NCI-H510A (cell line): Measurements from ENCODE around the gene WFS1.

ENCODE experiments used
- DNase-seq: peaks from one replicate; lab custom pipeline; 2025; lab: John Stamatoyannopoulos, UW

WFS1 gene

GRCh38 chr4:6298852-6299251, 29.2 kb downstream of the WFS1 start:
- DNase-seq = no peak

GRCh38 chr4:6299875-6300274, 30.2 kb downstream of the WFS1 start:
- DNase-seq = no peak

- DNase-seq = no peak
Observed at GRCh38 chr4:6300359-6300758, 30.7 kb downstream of the WFS1 start.

- DNase-seq = no peak
Observed at GRCh38 chr4:6301051-6301731, 31.5 kb downstream of the WFS1 start.

GRCh38 chr4:6301732-6302442, 32.2 kb downstream of the WFS1 start:
- DNase-seq = no peak

- no peak for DNase-seq
Observed at GRCh38 chr4:6302869-6303268, 33.2 kb downstream of the WFS1 start.

GRCh38 chr4:6303943-6304342, 34.3 kb downstream of the WFS1 start:
- no peak for DNase-seq

GRCh38 chr4:6306299-6306698, 36.6 kb downstream of the WFS1 start:
- no peak for DNase-seq

- DNase-seq = no peak
Observed at GRCh38 chr4:6307230-6307629, 37.6 kb downstream of the WFS1 start.

- no peak for DNase-seq
Observed at GRCh38 chr4:6307891-6308290, 38.2 kb downstream of the WFS1 start.

- DNase-seq = no peak
Observed at GRCh38 chr4:6308899-6309643, 39.4 kb downstream of the WFS1 start.

GRCh38 chr4:6309777-6310176, 40.1 kb downstream of the WFS1 start:
- no peak for DNase-seq

GRCh38 chr4:6313216-6313615, 43.6 kb downstream of the WFS1 start:
- DNase-seq = no peak

GRCh38 chr4:6316461-6317003, 46.9 kb downstream of the WFS1 start:
- DNase-seq = no peak

- DNase-seq = no peak
Observed at GRCh38 chr4:6318206-6318605, 48.6 kb downstream of the WFS1 start.

- no peak for DNase-seq
Observed at GRCh38 chr4:6319530-6320150, 50.0 kb downstream of the WFS1 start.

- DNase-seq = no peak
Observed at GRCh38 chr4:6320663-6321062, 51.0 kb downstream of the WFS1 start.

GRCh38 chr4:6321361-6321760, 51.7 kb downstream of the WFS1 start:
- DNase-seq = no peak

- no peak for DNase-seq
Observed at GRCh38 chr4:6322067-6322760, 52.6 kb downstream of the WFS1 start.

GRCh38 chr4:6322761-6323566, 53.3 kb downstream of the WFS1 start:
- no peak for DNase-seq

- DNase-seq = no peak
Observed at GRCh38 chr4:6324461-6324998, 54.9 kb downstream of the WFS1 start.
